GM18868 (cell line): Measurements from ENCODE around the gene TRIP10.
"Not testable (repeated sequence)": the region's sequence is repeated elsewhere in the genome, so short reads cannot be mapped to it uniquely, and the experiment has no call there.

Experiments
- ATAC-seq: cut with Tn5 transposase; IDR thresholded peaks from one replicate; pipeline ENCODE4 v1.9.1; 2021; ENCODE audit warnings: mild to moderate bottlenecking, moderate library complexity; ENCODE audit not compliant: unreplicated experiment

The TRIP10 gene

GRCh38 chr19:6739390-6739882, at the start of gene TRIP10:
Gene TRIP10, plus strand, starts transcription at chr19:6739680. Its CDS starts 82 bp downstream, at chr19:6739762.
- ATAC-seq: no peak

DNA sequence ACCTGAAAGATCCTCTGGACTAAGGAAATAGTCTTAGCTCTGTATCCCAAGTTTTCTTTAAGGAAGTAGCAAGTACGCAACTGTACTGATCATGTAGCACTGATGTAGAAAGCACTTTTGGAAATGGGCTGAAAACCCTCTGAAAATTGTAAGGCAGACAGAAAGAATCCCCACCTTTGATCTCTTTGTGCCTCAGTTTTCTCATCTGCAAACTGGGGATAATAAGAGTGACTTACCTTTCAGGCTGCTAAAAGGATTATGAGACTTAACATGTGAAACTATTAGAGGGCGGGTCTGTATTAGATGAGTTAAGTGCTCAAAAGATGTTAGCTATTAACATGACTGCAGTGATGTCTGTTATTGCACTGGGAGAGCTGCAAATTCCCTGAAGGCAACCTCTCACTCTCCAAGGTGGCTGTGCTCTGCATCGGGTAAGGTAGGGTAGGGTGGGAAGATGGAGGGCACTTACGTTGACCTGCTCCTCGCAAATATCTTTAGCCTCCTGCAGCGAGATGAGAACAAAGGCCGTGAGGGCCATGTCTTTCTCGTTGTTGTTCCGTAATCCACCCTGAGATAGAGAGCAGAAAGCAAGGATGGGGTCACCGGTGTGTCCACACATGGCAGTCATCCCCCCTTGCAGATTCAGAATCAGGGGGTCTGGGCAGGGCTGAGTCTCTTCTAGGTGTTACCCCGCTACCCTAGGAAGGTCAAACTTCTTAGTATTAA, 49.2 kb upstream of the TRIP10 start:
- ATAC-seq: no peak

- ATAC-seq: no peak
Measured at GRCh38 chr19:6691342-6691741, 48.1 kb upstream of the TRIP10 start.

- no peak for ATAC-seq
Measured at GRCh38 chr19:6692027-6692426, 47.5 kb upstream of the TRIP10 start.

DNA sequence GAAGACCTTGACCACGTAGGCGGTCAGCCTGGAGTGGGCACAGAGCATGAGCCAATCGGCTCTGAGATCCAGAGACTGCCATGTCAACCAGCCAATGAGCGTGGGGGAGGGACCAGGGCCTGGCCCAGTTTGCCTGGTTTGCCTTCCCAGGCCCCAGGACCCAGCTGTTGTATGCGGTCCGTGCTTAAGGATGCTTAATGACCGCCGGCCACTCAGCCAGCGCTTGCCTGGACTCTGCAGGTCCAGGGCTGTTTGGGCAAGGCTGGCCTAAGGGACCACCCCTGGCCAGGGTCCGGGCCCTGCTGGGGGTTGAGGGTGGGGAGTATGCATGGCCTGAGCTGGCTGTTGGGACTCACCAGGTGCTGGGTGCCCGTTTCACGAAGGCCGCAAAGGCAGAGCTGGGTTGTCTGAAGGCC, 46.4 kb upstream of the TRIP10 start:
- no peak for ATAC-seq

DNA sequence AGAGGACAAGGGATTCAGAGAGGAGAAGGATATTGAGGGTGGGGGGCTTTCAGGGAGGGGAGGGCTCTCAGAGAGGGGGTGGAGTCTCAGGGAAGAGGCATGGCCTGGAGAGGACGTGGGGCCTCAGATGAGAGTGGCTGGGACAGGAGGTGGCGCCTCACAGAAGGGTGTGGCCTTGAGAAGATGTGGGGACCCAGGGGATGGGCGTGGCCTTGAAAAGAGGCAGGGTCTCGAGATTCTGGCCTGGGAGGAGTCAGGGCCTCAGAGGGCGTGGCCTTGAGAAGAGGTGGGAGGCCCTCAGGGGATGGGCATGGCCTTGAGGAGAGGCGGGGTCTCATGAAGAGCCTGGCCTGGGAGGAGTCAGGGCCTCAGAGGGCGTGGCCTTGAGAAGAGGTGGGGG, 45.8 kb upstream of the TRIP10 start:
- no peak for ATAC-seq

DNA sequence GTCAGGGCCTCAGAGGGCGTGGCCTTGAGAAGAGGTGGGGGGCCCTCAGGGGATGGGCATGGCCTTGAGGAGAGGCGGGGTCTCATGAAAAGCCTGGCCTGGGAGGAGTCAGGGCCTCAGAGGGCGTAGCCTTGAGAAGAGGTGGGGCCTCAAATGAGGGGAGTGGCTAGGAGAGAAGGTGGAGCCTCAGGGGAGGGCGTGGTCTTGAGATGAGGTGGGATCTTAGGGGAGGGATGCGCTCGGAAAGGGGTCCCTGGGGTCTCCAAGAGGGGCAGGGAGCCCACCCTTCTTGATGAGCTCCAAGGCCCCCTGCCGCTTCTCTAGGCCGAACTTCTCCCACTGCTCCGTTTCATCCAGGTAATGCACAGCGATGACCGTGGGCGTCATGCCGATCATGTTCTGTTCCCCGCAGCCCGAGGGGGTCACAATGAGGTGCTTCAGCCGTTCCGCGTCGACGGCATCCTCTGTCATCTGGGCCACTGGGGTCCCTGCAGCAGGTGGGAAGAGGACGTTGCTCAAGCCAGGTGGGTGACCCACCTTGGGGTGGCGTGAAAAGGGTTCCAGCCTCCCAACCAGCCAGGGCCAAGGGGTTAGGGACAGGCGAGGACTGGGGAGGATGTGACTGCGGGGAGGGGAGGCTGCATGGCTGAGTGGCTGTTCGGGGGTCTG, 45.2 kb upstream of the TRIP10 start:
- no peak for ATAC-seq

DNA sequence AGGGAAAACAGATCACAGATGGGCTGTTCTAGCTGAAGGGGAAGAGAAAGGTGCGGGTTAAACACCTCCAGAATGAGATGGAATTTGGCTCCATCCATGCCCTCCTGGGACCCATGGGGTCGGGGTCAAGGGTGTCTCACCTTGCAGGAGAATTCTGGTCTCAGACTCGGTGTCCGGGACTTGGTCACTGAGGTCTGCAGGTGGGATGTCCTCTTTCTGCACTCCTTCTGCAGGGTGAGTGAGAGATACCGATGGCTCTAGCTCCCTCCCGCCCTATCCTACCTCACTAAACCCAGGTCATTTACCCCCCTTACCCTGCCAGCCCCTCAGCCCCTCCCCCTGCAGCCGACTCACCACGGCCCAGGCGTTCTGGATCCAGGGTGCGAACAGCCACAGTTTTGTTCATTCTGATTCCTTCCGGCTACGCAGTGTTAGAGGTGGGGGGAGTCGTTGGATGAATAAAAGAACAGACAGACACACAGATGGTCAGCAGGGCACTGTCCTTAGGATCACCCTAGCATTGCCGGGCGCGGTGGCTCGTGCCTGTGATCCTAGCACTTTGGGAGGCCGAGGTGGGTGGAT, 43.1 kb upstream of the TRIP10 start:
- ATAC-seq: no peak

DNA sequence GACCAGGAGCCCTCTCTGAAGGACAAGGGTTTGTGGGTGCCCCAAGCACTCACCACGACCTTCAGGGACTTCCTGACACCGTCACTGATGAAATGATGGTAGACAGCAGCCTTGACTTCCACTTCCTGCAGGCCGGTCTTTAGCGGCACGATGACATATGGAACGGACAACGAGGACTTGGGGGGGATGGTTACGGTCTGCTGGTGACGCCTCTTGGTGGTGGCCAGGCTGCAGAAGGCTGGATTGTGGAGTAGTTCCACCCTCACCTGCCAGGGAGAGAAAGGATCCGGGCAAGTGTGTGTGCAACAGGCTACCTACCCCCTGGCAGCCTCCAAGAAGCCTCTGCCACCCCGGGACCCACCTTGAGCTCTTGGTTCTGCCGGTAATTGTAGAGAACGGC, 42.2 kb upstream of the TRIP10 start:
- no peak for ATAC-seq

DNA sequence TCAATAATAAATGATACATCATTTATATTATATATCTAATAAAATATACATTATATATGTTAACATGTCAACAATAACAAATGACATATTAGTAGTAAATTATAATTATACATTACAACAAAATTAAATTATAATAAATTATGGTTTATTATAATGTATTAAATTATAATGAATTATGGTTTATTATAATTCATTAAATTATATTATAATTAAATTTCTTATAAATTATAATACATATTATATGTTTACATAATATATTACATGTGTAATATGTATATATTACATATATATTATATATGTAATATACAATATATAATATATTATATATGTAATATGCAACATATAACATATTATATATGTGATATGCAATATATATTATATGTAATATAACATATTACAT, 39.5 kb upstream of the TRIP10 start:
- ATAC-seq: no peak

- no peak for ATAC-seq
Measured at GRCh38 chr19:6700586-6701316, 38.7 kb upstream of the TRIP10 start.

GRCh38 chr19:6705931-6706632, 33.4 kb upstream of the TRIP10 start:
- no peak for ATAC-seq

- no peak for ATAC-seq
Measured at GRCh38 chr19:6706633-6706958, 32.9 kb upstream of the TRIP10 start.

DNA sequence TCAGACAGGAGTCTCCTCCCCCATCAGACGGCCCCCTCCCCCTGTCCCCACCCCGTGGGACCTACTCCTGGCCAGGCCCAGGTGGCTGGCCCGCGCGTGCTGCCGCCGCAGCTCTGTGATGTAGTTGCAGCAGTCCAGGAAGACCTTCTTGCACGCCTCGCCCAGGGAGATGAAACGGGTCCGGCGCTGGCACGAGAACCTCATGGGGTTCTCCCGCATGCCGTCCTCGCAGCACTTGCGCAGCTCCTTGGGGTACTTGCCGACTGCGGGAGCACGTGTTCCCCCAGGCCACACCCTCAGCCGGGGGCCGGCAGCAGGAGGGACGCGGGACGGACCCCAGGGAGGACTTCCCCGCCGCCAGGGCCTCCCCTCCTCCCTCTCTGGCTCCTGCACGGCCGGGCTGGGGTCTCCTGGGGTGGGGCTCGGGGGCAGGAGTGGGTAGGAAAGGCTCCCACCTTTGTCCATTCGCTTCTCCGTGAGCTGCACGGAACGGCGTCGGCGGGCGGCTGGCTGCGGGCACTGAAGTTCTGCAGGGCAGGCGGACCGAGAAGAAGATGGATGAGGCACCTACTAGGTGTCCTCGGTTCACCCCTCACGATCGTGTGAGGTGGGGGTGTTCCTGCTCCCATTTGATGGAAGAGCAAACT, 32.3 kb upstream of the TRIP10 start:
- ATAC-seq: no peak

- no peak for ATAC-seq
Measured at GRCh38 chr19:6707658-6708018, 31.8 kb upstream of the TRIP10 start.

- ATAC-seq: no peak
Measured at GRCh38 chr19:6708346-6708745, 31.1 kb upstream of the TRIP10 start.

GRCh38 chr19:6708913-6709312, 30.6 kb upstream of the TRIP10 start:
- ATAC-seq: not testable (repeated sequence)

DNA sequence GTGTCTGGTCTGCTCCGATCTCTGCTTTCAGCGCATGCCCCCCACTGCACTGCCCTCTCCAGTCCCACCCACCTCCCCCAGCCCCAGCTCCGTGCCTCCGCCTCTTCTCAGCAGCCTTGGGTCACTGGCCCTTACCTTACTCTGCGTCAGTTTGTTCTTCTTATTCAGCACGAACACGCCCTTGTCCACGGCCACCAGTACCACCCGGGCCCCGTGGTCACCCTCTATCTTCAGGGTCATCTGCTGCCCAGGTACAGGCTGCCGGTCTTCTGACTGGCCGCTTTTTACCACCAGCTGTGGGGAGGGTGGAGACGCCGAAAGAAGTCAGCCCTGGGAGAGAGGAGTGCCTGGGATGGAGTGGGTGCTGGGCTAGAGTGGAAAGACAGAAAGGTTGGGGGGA, 29.9 kb upstream of the TRIP10 start:
- ATAC-seq: no peak

GRCh38 chr19:6710273-6711077, 29.0 kb upstream of the TRIP10 start:
- no peak for ATAC-seq

DNA sequence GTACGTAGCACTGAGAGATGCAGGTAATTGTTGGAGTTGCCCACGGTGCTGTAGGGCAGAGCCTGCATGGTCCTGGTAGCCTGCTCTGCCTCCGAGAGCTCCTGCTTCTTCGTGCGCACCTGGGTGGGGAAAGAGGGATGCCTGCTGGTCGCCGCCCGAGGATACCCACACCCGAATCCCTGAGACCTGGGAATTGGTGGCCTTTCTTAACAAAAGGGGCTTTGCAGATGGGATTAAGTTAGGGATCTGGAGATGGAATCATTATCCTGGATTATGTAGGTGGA, 28.5 kb upstream of the TRIP10 start:
- no peak for ATAC-seq
